HG03095 (cell line): ENCODE data around the gene ARHGEF7.
"Not testable (repeated sequence)": the region's sequence is repeated elsewhere in the genome, so short reads cannot be mapped to it uniquely, and the experiment has no call there.

Source experiments
- ATAC-seq: cut with Tn5 transposase; IDR thresholded peaks from one replicate; pipeline ENCODE4 v1.9.1; 2021; ENCODE audit warnings: moderate library complexity; ENCODE audit not compliant: unreplicated experiment

Gene ARHGEF7

GRCh38 chr13:111115061-111115964, at the start of gene ARHGEF7:
Gene ARHGEF7 (plus strand): TSS chr13:111115310. CDS start chr13:111115527, 217 bp downstream.
- no peak for ATAC-seq

DNA sequence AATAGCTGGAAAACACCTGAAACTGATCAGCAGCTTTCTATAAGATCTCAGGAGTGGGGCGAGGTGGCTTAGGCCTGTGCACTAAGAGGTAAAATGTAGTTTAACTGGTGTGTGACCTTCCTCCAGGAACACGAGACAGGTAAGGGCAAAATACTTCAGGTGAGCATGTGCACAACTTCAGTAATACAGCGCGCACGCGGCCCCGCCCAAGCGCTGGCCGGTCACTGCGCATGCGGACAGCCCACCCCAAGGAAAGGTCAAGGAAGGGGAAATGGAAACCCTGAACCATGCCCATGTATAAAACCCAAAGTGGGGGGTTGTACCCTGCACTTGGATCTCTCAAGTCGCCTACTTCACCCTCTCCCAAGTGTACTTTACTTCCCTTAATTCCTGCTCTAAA, 49.4 kb upstream of the ARHGEF7 start:
- ATAC-seq: no peak

DNA sequence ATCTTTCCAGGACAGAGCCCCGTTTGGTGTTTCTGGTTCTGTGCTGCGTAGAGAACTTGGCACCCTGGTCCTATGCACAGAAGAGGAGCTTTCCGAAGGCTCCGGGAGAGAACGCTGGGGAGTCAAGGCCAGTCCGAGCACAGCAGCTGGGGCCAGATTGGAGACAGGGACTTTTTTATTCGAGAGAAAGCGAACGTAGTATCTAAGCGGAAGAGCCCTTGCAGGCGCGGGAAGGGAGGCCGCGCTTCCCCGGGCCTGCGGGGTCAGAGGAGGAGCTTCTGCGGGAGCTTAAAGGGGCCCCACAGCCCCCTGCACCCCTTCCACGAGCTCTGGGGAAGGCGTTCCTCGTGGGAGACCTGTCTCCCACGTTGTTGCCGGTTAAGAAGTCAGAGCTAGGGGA, 48.6 kb upstream of the ARHGEF7 start:
- ATAC-seq: no peak

DNA sequence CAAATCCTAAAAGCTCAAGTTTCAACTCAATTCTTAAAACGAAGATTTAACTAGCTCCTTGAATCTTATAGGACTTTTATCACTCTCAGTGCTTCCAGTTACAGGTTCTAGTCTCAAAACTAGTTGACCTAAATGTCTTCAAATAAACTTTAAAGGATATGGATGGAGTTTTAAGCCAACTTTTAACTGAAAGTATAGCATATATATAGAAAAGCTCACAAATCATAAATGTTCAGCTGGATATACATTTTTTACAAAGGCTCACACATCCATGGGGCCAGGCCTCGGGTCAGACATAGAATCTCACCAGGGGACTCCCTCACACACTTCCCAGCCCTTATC, 47.1 kb upstream of the ARHGEF7 start:
- ATAC-seq: no peak

- not testable (repeated sequence) for ATAC-seq
Measured at GRCh38 chr13:111071120-111071519, 44.0 kb upstream of the ARHGEF7 start.

DNA sequence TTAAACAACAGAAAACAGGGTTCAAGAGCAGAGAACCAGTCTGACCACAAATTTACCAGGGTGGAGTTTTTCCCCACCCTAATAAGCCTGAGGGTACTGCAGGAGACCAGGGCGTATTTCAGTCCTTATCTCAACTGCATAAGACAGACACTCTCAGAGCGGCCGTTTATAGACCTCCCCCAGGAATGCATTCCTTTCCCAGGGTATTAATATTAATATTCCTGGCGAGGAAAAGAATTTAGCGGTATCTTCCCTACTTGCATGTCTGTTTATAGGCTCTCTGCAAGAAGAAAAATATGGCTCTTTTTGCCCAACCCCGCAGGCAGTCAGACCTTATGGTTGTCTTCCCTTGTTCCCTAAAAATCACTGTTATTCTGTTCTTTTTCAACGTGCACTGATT, 43.6 kb upstream of the ARHGEF7 start:
- ATAC-seq: not testable (repeated sequence)

DNA sequence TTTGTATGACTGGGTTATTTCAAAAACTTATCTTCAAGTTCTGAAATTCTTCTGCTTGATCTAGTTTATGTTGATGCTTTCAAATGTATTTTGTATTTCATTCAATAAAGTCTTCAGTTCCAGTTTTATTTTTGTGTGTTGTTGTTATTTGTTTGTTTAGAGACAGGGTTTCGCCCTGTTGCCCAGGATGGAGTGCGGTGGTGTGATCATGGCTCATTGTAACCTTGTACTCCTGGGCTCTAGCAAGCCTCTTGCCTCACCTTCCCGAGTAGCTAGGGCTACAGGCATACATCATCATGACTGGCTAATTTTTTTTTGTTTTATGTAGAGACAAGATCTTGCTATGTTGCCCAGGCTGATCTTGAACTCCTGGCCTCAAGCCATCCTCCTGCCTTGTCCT, 40.3 kb upstream of the ARHGEF7 start:
- ATAC-seq: no peak

- ATAC-seq: no peak
Measured at GRCh38 chr13:111076155-111077013, 38.7 kb upstream of the ARHGEF7 start.

GRCh38 chr13:111079375-111079774, 35.7 kb upstream of the ARHGEF7 start:
- no peak for ATAC-seq

DNA sequence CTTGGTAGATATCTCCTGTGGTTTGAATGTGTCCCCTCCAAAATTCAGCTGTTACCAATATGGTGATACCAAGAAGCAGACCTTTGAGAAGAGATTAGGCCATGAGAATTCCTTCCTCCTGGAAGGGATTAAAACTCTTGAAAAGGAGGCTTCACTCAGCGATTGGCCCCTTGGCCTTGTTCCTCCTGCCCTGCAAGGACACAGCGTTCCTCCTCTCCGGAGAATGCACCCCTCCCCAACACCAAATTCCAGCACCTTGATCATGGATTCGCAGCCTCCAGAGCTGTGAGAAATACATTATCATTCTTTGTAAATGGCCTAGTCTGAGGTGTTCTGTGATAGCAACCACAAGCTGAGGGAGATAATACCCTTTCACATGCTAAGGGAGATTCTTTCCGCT, 34.5 kb upstream of the ARHGEF7 start:
- ATAC-seq: no peak

DNA sequence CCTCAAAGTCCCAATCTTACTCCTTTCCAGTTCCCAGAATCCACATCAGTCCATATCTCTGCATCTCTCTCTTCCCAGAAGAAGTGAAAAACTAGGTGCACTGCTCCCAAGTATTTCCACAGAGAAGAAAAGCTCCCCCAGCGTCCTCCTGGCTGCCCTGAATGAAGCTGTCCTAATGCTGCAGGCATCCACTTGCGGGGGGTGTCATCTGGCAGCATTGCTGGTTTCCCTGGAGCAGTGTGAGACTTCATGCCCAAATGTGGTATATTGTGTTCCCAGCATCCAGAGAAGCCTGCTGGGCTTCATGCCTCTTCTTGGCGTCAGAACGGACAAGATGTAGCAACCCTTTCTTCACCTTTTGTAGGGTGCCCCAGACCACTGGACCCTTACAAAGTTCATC, 32.9 kb upstream of the ARHGEF7 start:
- ATAC-seq: no peak

- ATAC-seq: not testable (repeated sequence)
Measured at GRCh38 chr13:111082769-111083168, 32.3 kb upstream of the ARHGEF7 start.

DNA sequence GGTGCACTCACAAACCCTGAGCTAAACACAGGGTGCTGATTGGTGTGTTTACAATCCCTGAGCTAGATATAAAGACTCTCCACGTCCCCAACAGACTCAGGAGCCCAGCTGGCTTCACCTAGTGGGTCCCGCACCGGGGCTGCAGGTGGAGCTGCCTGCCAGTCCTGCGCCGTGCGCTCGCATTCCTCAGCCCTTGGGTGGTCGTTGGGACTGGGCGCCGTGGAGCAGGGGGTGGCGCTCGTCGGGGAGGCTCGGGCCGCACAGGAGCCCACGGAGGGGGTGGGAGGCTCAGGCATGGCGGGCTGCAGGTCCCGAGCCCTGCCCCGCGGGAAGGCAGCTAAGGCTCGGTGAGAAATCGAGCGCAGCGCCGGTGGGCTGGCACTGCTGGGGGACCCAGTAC, 31.4 kb upstream of the ARHGEF7 start:
- ATAC-seq: not testable (repeated sequence)

GRCh38 chr13:111090169-111090568, 24.9 kb upstream of the ARHGEF7 start:
- no peak for ATAC-seq

- no peak for ATAC-seq
Measured at GRCh38 chr13:111092685-111093084, 22.4 kb upstream of the ARHGEF7 start.

GRCh38 chr13:111093136-111093535, 22.0 kb upstream of the ARHGEF7 start:
- no peak for ATAC-seq

GRCh38 chr13:111093634-111094033, 21.5 kb upstream of the ARHGEF7 start:
- ATAC-seq: no peak

DNA sequence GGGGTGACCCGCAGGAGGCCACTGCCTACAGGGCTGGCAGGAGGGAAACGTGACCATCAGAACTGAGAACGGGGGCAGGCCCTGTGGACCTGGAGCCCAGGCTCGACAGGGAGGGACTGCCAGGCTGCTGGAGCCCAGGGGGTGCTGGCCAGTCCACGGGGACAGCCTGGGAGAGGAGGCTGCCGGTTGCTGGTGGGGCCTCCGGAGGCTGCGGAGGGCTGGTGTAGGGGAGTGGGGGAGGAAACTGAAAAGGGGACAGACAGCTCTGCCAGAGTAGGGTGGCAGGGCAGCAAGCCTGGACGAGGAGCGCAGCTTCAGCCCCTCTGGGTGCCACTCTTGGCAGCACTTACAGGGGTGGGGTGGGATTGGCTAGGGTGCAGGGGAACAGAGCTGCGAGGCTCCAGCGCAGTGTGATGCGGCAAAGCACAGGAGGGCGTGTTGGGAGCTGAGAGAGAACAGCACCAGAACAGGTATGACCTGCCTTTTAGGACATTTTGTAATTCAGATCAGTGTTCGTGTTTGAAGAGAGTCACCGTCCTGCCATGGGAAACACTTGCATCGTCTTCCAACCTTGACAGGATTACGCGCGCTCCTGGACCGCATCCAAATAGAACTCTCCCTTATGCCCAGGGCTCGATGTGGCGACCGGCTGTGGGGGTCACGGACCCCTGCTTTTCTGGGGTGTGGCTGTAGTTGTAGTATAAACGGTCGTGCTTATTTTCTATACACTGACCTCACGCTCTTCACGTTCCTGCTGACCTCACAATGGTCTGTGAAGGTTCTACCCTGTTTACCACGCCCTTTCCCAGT, 19.9 kb upstream of the ARHGEF7 start:
- no peak for ATAC-seq

- no peak for ATAC-seq
Measured at GRCh38 chr13:111095911-111096501, 19.1 kb upstream of the ARHGEF7 start.

GRCh38 chr13:111099290-111099689, 15.8 kb upstream of the ARHGEF7 start:
- ATAC-seq: no peak

GRCh38 chr13:111110054-111110453, 5.1 kb upstream of the ARHGEF7 start:
- no peak for ATAC-seq
